Stomach (tissue), 4 donors: ENCODE results near the gene SAMM50.
"Not testable (repeated sequence)": the region's sequence is repeated elsewhere in the genome, so short reads cannot be mapped to it uniquely, and the experiment has no call there.

ENCODE experiments used
- CTCF ChIP-seq, 7 experiments: fragments of 450-650 bp in 4 of 7; fragments of 200-600 bp in 3 of 7; sonication (generic) in 3 of 7; IDR thresholded peaks; one replicate each; pipeline ENCODE4 v1.5.1; 2016 to 2019; ENCODE audit warnings: antibody characterized with exemption in 7 of 7, control low read depth in 2 of 7, mild to moderate bottlenecking in 1 of 7
- EP300 ChIP-seq: sonication (generic); formaldehyde crosslinking; IDR thresholded peaks from one replicate; pipeline ENCODE4 v1.6.1; 2017; ENCODE audit warnings: antibody characterized with exemption
- POLR2AphosphoS5 ChIP-seq, 3 donors: sonication (generic); formaldehyde crosslinking; IDR thresholded peaks; one replicate each; pipeline ENCODE4 v1.6.1; 2016; ENCODE audit warnings: antibody characterized with exemption in 3 of 3

GRCh38 chr22:44016586-44016985 lies 61.3 kb downstream of the SAMM50 start:
- TF ChIP-seq POLR2AphosphoS5 (IDR thresholded peaks at IDR 0.05); CTCF (IDR thresholded peaks at IDR 0.05); EP300: not testable (repeated sequence)
